Stimulated activated CD8-positive, alpha-beta memory T cell treated with anti-CD3 and anti-CD28 coated beads, Interleukin-2, amount 100 ng/mL, for 48 hours (primary cell): ENCODE measurements around the gene ENPEP.
"Not testable (repeated sequence)": the region's sequence is repeated elsewhere in the genome, so short reads cannot be mapped to it uniquely, and the experiment has no call there.

Source experiments
- DNase-seq, 2 donors: peaks; one replicate each; pipeline ENCODE4 v3.0.0-alpha.2; 2020; ENCODE audit warnings: low read depth in 2 of 2

Gene ENPEP, protein sequence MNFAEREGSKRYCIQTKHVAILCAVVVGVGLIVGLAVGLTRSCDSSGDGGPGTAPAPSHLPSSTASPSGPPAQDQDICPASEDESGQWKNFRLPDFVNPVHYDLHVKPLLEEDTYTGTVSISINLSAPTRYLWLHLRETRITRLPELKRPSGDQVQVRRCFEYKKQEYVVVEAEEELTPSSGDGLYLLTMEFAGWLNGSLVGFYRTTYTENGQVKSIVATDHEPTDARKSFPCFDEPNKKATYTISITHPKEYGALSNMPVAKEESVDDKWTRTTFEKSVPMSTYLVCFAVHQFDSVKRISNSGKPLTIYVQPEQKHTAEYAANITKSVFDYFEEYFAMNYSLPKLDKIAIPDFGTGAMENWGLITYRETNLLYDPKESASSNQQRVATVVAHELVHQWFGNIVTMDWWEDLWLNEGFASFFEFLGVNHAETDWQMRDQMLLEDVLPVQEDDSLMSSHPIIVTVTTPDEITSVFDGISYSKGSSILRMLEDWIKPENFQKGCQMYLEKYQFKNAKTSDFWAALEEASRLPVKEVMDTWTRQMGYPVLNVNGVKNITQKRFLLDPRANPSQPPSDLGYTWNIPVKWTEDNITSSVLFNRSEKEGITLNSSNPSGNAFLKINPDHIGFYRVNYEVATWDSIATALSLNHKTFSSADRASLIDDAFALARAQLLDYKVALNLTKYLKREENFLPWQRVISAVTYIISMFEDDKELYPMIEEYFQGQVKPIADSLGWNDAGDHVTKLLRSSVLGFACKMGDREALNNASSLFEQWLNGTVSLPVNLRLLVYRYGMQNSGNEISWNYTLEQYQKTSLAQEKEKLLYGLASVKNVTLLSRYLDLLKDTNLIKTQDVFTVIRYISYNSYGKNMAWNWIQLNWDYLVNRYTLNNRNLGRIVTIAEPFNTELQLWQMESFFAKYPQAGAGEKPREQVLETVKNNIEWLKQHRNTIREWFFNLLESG

DNA sequence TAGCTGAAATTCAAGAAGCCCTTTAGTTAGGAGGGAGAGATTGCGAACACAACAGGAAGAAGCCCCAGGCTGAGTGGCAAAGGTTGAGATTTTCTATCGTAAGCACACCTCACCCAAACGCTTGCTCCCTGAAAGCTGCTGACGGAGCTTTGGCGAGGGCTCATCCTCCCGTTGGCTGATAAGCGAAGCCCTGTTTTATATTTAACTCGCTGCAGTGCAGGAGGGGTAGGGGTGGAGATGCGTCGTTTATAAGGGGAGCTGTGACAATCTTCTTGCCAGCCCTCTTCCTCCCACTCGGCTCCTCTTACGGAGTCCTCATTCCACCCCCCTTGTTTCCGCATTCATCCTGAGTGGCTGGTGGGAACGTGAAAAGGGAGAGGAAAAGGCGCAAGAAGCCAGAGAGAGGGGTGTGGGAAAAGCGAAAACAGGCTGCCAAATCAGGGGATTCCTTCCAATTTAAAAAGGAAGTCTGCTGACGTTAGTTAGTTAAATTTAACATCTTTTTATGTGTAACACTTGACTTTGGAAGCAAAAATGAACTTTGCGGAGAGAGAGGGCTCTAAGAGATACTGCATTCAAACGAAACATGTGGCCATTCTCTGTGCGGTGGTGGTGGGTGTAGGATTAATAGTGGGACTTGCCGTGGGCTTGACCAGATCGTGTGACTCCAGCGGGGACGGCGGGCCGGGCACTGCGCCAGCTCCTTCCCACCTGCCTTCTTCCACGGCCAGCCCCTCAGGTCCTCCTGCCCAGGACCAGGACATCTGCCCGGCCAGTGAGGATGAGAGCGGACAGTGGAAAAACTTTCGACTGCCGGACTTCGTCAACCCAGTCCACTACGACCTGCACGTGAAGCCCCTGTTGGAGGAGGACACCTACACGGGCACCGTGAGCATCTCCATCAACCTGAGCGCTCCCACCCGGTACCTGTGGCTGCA lies at the start of gene ENPEP:
ENPEP (plus strand) TSS at position 275 of the 938 bp plus-strand sequence; CDS start at position 535, 260 bp downstream.
- DNase-seq: no peak

DNA sequence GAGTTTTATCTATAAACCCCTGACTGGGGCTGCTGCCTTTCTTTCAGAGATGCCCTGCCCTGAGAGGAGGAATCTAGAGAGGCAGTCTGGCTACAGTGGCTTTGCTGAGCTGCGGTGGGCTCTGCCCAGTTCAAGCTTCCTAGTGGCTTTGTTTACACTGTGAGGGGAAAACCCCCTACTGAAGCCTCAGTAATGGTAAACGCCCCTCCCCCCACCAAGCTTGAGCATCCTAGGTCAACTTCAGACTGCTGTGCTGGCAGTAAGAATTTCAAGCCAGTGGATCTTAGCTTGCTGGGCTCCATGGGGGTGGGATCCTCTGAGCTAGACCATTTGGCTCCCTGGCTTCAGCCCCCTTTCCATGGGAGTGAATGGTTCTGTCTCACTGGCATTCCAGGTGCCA lies 44.1 kb upstream of the ENPEP start:
- not testable (repeated sequence) for DNase-seq

DNA sequence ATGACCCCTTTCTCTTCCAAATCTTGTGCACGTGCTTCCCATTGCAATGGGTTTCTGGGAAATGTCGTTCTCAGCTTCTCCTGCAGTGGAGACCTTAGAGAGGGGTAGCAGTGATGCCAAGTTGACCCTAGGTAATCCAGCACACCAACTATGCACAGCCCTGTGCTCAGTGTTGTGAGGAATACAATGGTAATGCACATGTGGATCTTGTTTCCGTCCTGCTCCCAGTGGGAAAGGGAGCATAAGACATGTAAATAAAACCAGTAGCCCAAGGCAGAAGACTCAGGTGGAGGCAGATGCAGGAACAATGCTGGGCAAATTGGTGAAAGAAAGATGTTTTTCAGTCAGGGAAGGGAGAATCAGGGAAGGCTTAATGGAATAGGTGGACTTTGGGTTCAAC lies 38.7 kb upstream of the ENPEP start:
- not testable (repeated sequence) for DNase-seq

DNA sequence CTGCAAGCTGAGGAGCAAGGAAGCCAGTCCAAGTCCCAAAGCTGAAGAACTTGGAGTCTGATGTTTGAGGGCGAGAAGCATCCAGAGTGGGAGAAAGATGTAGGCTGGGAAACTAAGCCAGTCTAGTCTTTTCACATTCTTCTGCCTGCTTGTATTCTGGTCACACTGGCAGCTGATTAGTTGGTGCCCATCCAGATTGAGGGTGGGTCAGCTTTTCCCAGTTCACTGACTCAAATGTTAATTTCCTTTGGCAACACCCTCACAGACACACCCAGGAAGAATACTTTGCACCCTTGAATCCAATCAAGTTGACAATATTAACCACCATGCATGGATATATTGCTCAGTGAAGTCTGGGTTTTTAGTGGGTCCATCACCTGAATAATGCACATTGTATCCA lies 36.7 kb upstream of the ENPEP start:
- not testable (repeated sequence) for DNase-seq

DNA sequence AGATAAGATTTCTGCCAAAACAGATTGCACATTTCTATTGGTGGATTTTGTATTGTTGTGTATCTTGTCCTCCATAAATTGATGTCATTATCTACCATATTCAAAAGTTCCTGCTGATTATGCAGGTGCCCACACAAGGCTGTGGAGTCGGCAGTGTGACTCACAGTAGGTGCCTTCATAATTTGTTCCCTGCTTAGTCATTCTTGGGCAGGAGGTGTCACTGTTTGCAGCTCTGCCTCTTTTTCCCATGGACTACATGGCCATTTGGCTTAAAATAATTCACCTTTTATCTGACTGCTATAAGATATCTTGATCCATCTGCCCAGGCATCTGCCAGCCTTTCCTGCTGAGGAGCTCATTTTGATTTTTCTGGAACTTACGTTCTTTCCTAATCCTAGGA lies 33.6 kb upstream of the ENPEP start:
- no peak for DNase-seq

DNA sequence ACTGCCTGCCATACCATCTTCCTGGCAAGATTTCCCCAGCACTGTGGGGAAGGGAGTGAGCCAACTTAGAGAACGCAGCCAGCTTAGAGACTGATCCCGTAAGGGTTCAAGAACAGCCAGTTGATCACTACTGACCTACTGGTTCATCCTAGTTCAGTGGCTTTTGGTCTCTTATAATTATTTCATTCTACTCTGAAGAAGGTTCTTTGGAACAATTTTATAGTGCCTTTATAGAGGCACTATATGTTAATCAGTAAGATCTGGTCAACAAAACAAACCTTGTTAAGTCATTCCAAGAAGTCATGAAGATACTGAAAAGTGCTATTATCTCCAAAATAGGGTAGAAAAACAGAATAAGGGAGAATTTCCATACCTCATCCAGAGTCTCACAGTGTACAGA lies 33.2 kb upstream of the ENPEP start:
- no peak for DNase-seq

DNA sequence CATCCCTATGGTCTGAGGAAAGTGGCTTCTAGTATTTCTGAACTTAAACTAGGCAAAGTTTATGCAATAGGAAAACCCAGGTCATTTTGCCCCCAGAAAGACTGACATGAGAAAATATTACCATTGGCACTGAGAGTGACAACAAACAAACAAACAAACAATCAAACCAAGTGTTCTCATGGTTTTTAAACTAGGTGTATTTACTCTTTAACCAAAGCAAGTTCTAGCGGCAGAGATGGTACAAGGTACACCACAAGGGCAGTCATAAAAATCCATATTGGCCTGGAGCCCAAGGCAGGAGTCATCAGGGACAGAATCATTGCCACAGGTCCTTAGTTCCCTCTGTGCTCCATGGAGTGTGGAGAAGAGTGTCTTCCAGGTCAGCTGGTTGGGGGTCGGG lies 26.0 kb upstream of the ENPEP start:
- DNase-seq: no peak

DNA sequence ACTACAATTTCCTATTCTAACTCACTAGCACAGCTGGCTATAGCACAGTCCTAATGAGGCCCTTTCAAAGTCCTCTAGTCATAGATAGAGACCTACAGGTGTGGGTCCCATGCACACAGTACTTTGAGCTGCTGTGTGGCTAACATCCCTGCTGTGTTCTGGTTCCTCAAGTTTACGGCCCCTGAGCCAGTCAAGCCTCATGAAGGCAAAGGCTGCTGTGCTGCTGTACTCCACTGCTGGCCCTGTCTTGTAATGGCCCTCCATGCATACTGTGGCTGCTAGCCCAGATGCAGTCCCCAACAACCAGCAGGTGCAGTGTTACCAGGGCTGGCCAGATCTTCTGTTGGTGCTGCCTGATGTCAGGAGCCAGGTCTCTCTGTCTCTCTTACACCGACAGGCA lies 23.4 kb upstream of the ENPEP start:
- no peak for DNase-seq

DNA sequence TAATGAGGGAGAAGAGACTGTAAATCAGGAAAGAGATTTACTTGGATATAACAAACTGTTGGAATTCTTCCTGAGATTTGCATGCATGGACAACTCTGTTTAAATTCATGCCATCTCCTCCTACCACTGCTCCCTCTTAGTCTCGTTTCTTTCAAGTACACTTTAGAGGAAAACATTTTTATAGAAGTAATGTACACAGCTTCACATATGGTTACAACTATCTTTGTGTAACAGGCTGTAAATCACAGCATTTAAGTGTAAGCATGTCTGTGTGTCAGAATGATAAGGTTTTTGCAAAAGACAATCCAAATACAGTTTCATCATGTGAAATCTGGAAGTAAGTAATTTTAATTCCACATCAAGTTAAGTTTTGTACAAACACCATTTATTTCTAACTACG lies 21.5 kb upstream of the ENPEP start:
- DNase-seq: no peak

DNA sequence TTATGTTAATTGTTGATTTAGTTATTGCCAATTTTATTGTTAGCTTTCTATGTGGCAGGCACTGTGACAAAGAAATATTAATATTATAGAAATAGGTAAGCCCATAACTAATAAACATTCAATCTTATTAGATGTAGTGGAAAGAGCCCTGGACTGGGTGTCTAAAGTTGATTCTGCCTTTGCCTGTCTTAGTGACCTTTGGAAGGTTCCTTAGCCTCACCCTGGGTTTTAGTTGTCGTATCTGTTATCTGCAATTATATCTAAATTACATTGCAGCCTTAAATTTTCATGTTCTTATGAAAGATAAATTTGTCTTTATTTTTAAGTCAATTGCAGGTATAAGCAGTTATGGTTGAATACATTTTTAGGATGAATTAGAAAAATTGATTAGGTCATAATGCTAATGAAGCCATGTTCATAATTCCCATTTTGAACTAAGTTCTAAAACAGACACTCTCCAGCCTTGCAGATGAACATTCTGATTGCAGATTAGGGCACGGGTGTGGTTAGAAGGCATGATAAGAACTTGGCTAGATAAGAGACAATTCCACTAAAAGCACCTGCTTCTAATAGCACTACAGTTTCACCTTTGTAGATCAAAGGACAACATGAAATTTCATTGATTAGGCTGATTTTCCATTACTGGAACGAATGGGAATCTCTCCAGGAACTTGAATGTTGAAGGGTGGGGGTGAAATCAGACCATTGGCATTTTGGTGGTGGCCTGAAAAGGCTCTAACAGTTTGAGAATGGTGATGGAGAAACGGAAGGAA lies 17.3 kb upstream of the ENPEP start:
- no peak for DNase-seq

DNA sequence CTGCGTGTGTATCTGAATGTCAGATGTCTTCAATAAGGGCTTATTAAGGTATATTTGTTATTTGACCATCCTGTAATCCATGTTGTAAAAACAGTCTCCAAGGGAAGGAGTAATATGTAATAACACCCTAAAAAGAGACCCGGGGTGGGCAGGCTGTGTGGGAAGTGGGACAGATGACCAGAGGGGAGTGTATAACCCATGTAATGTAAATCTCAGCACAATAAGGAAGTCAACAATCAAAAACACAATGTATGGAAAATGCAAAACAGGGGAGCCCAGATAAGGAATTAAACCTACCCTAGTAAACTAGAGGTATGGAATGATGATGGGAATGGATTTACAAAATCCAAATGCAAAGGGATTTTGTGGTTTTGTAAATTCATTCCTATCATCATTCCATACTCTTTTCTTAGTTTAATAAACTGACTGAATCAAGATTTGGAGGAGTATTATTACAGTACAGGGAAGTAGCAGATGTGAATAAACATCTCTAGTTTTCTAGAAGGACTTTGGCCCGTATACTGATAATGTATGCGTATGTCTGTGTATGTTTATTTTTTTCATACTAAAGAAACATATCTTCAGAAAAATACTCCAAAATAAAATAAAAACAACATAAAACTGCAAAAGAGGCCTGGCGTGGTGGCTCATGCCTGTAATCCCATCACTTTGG lies 15.7 kb upstream of the ENPEP start:
- no peak for DNase-seq

DNA sequence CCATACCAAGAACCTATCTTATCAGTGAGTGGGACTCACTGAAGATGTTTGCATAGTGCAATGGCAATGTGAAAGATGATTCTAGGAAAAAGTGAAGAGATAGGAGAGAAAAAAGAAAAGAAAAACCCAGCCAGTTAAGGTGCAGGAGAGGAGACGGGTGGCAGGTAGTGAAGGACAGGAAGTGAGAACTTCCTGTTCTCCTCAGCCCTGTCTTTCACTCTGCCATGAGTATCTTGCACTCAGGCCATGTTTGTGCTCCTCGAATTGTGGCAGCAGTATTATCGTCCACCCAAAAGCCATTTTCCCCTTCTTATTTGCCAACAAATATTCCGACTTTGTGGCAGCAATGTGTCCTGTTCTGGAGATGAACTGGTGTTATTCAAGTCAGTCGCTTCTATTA lies 8.6 kb upstream of the ENPEP start:
- DNase-seq: no peak

DNA sequence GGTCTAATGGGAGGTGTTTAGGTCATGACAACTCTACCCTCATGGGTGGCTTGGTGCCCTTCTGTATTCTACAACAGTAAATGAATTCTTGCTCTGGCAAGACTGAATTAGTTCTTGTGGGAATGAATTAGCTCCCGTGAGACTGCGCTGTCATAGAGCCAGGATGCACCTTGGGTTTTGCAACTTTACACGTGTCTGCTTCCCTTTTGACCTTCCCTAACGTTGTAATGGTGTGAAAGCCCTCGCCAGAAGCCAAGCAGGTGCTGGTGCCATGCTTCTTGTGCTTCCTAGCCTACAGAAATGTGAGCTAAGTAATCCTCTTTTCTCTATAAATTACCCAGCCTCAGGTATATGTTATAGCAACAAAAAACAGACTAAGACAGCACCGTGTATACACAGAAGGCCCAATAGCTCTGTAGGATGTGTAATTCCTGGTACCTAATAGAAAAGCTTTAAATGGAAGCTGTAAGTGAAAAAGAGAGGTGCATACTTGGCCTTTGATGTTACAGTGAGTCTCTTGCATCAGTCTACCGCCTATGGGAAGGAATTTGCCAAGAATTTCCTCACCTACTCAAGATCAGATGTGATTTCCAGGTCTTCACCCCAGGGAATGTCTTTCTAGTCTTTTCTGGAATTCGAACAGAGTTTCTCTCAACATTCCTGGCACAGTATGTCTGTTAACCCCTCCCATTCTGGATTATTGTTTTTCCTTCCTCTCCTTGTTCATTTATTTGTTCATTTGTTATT lies 3.2 kb upstream of the ENPEP start:
- no peak for DNase-seq

DNA sequence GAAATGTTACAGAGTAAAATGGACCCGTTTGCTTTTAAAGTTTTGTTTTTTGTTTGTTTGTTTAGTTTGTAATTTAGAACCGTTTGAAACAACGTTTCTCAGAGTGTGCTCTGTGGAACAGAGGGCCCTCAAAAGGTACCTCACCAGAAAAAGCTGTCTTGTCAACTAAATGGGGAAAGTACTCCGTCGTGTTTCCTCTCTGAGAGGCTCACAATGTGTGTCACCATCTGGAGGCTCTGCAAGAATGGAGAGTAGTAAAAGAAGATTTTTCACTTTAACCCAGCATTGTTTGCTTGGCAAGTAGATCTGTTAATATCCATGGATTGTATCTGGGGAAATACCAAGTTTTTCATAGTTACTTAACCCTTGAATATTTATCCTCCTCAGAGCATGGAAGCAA lies 1.5 kb upstream of the ENPEP start:
- DNase-seq: no peak

DNA sequence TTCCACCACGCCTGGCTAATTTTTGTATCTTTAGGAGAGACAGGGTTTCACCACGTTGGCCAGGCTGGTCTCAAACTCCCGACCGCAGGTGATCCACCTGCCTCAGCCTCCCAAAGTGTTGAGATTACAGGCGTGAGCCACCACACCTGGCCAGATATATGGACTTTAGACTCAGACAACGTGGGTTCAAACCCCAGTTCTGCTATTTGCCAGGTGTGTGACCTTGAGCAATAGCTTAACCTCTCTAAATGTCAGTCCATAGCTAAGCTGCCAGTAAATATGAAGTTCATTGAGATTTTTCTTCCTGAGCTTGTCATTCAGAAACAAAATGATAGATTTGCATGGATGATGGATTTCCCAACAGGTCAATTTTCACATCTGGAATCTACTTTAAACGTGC lies 875 bp upstream of the ENPEP start:
- DNase-seq: not testable (repeated sequence)

DNA sequence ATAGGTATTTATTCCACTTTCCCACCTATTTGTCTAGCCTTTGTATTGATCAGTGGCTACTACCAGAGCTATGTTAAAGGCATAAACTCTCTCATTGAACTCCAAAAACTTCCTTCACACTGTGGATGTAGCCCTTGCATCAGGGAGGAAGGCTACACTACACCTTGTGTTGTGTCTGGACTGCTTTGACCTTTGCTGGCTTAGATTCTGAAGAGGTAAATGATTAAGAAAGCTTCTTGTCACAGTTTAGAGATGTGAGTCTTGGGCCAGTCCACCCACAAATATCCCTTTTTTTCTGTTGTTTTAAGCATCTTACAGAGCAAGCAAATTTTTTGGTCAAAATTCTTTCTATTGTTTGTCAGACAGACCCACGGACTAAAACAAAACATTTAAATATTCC lies 1.9 kb downstream of the ENPEP start:
- no peak for DNase-seq

DNA sequence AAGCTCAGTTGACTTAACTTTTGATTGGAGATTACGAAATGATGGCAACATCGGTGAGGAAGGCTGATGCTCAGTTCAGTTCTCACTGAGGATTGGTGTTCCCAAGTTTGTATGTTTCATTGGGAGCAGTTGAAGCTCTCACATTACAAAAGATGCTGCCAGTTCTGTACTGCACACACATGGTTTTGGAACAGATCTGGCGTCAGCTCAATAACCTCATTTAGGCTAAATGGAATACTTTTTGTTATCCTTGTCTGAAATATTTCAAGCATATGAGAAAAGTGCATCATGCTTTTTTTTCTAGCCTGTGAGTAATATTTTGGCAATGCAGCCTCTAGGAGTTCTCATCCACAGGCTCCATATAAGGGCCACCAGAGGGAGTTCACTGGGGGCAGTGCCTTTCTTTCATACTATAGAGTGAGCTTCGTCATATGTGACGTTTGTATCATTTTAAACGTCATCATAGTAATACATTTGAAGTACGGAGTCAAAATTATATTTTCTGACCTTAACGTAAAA lies 4.1 kb downstream of the ENPEP start:
- no peak for DNase-seq

DNA sequence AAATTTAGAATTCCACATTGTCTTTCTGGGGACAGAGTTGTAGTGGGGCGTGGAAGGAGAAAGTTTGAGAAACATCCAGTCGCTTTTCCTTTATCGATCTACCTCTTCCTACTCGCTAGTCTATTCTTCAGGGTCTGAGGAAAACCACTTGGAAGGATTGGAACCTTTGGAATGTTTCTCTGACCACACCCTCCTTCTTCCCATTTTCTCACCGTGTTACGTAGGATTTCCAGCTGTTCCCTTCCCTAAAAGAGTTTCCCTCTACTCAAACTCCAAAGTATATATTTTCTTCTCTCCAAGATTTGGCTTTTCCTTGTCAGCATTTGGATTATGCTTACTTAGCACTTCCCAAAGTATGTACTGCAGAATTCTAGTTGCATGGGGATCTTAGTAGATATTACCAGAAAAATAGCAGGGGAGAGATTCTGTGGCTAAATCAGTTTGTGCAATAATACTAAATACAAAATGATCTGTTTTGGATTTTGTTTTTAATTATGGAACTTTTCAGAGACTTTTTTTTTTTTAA lies 4.9 kb downstream of the ENPEP start:
- DNase-seq: no peak

DNA sequence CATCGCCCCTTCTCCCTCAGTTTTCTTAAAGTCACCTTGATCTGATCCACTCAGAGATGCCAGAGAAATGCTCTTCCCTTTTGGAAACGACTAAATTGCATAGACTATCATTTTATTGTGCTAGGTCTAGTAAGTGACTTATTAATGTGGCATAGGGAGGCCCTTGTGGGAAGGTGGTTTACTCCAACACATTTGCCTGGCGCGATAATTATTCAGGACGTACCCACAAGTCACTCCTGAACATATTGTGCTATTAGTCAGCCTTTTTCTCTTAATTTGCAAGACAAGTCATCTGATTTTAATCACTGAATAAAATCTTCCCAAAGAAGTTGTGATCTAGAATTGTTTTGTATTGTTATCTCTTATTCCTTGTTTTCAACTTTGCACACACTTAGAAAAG lies 7.6 kb downstream of the ENPEP start:
- no peak for DNase-seq
